IPS-15b (cell line): ENCODE data around the gene COL24A1.
"Not testable (repeated sequence)": the region's sequence is repeated elsewhere in the genome, so short reads cannot be mapped to it uniquely, and the experiment has no call there.

Source experiments
- H3K27me3 ChIP-seq: one replicate; pipeline ENCODE4 v1.6.1; 2013; ENCODE audit warnings: low read length; ENCODE audit not compliant: control insufficient read depth, insufficient read depth
- H3K36me3 ChIP-seq: one replicate; pipeline ENCODE4 v1.6.1; 2013; ENCODE audit warnings: low read length; ENCODE audit not compliant: control insufficient read depth, insufficient read depth
- H3K4me1 ChIP-seq: one replicate; pipeline ENCODE4 v1.6.1; 2013; ENCODE audit warnings: mild to moderate bottlenecking, low read length; ENCODE audit not compliant: control insufficient read depth, insufficient read depth
- H3K4me3 ChIP-seq: one replicate; pipeline ENCODE4 v1.5.1; 2013; ENCODE audit warnings: low read depth, low read length
- H3K9ac ChIP-seq: one replicate; pipeline ENCODE4 v1.6.1; 2013; ENCODE audit warnings: low read depth, mild to moderate bottlenecking, low read length
- H3K9me3 ChIP-seq: one replicate; pipeline ENCODE4 v1.6.1; 2013; ENCODE audit warnings: mild to moderate bottlenecking, low read length; ENCODE audit not compliant: control insufficient read depth, insufficient read depth

COL24A1 gene

GRCh38 chr1:86150553-86151055, 6.0 kb downstream of the COL24A1 start:
- H3K27me3 ChIP-seq, result peaks cover 30% of the 10 kb centered on the region
- no peaks in the 10 kb centered on the region for H3K9me3 ChIP-seq
- H3K4me1 ChIP-seq, result no peaks in the 10 kb centered on the region
- H3K36me3 ChIP-seq, result no peaks in the 10 kb centered on the region
- H3K4me3 ChIP-seq, result no peak overlapping the region
- no peak overlapping the region for H3K9ac ChIP-seq

GRCh38 chr1:86149591-86149990, 7.0 kb downstream of the COL24A1 start:
- Histone ChIP-seq H3K27me3 (peaks cover 19% of the 10 kb centered on the region), H3K4me1 (no peaks in the 10 kb centered on the region), H3K36me3 (no peaks in the 10 kb centered on the region), H3K4me3 (no peak overlapping the region), H3K9me3 (no peaks in the 10 kb centered on the region), H3K9ac (no peak overlapping the region)

- peaks cover 1% of the 10 kb centered on the region for H3K27me3 ChIP-seq
- H3K4me1 ChIP-seq, result no peaks in the 10 kb centered on the region
- H3K4me3 ChIP-seq, result no peak overlapping the region
- no peaks in the 10 kb centered on the region for H3K36me3 ChIP-seq
- no peaks in the 10 kb centered on the region for H3K9me3 ChIP-seq
- no peak overlapping the region for H3K9ac ChIP-seq
These were observed 8.8 kb downstream of the COL24A1 start for GRCh38 chr1:86147755-86148154.

GRCh38 chr1:86146566-86146965, 10.0 kb downstream of the COL24A1 start:
- Histone ChIP-seq H3K4me3 (no peak overlapping the region), H3K9me3 (no peaks in the 10 kb centered on the region), H3K36me3 (no peaks in the 10 kb centered on the region), H3K9ac (no peak overlapping the region), H3K4me1 (no peaks in the 10 kb centered on the region), H3K27me3 (no peaks in the 10 kb centered on the region)

- no peak overlapping the region for H3K4me3 ChIP-seq
- no peaks in the 10 kb centered on the region for H3K27me3 ChIP-seq
- H3K9me3 ChIP-seq, result no peaks in the 10 kb centered on the region
These were observed 16.2 kb downstream of the COL24A1 start for GRCh38 chr1:86140281-86140880.

GRCh38 chr1:86138746-86139145, 17.8 kb downstream of the COL24A1 start:
- H3K27me3 ChIP-seq, result no peaks in the 10 kb centered on the region
- H3K4me1 ChIP-seq, result no peaks in the 10 kb centered on the region
- no peak overlapping the region for H3K4me3 ChIP-seq
- no peak overlapping the region for H3K9ac ChIP-seq
- no peaks in the 10 kb centered on the region for H3K9me3 ChIP-seq
- H3K36me3 ChIP-seq, result no peaks in the 10 kb centered on the region

More at GRCh38 chr1:86140281-86140880, 16.2 kb downstream of the COL24A1 start:
- no peak overlapping the region for H3K9ac ChIP-seq
- H3K36me3 ChIP-seq, result no peaks in the 10 kb centered on the region
- H3K4me1 ChIP-seq, result no peaks in the 10 kb centered on the region

- Histone ChIP-seq H3K36me3 (no peaks in the 10 kb centered on the region), H3K4me3 (no peak overlapping the region), H3K4me1 (no peaks in the 10 kb centered on the region), H3K9ac (no peak overlapping the region), H3K27me3 (no peaks in the 10 kb centered on the region), H3K9me3 (no peaks in the 10 kb centered on the region)
These were observed 19.1 kb downstream of the COL24A1 start for GRCh38 chr1:86137436-86137835.

GRCh38 chr1:86119214-86119764, 37.3 kb downstream of the COL24A1 start:
- no peaks in the 10 kb centered on the region for H3K27me3 ChIP-seq
- H3K36me3 ChIP-seq, result no peaks in the 10 kb centered on the region
- H3K4me1 ChIP-seq, result no peaks in the 10 kb centered on the region
- no peak overlapping the region for H3K4me3 ChIP-seq
- H3K9me3 ChIP-seq, result no peaks in the 10 kb centered on the region
- no peak overlapping the region for H3K9ac ChIP-seq

- Histone ChIP-seq H3K36me3 (no peaks in the 10 kb centered on the region), H3K9ac (no peak overlapping the region), H3K4me3 (no peak overlapping the region), H3K27me3 (no peaks in the 10 kb centered on the region), H3K9me3 (no peaks in the 10 kb centered on the region), H3K4me1 (no peaks in the 10 kb centered on the region)
These were observed 41.7 kb downstream of the COL24A1 start for GRCh38 chr1:86114816-86115400.

- Histone ChIP-seq H3K36me3 (no peaks in the 10 kb centered on the region), H3K9ac (no peak overlapping the region), H3K4me3 (no peak overlapping the region), H3K27me3 (no peaks in the 10 kb centered on the region), H3K9me3 (no peaks in the 10 kb centered on the region), H3K4me1 (no peaks in the 10 kb centered on the region)
These were observed 42.3 kb downstream of the COL24A1 start for GRCh38 chr1:86114236-86114635.

GRCh38 chr1:86111590-86111989, 45.0 kb downstream of the COL24A1 start:
- not testable (repeated sequence) for H3K27me3 ChIP-seq, H3K4me3 ChIP-seq, H3K36me3 ChIP-seq, H3K9me3 ChIP-seq, H3K9ac ChIP-seq, H3K4me1 ChIP-seq

GRCh38 chr1:86110451-86111129, 46.0 kb downstream of the COL24A1 start:
- H3K27me3 ChIP-seq, result no peaks in the 10 kb centered on the region
- H3K9me3 ChIP-seq, result no peaks in the 10 kb centered on the region

More at GRCh38 chr1:86110451-86111129, 46.0 kb downstream of the COL24A1 start:
- Histone ChIP-seq H3K9ac (no peak overlapping the region), H3K4me1 (no peaks in the 10 kb centered on the region), H3K4me3 (no peak overlapping the region), H3K36me3 (no peaks in the 10 kb centered on the region)
